Measurements from ENCODE around the gene POFUT1.

- TF ChIP-seq EZH2 (IDR thresholded peaks at IDR 0.05; ENCODE audit: insufficient read depth, low read length) (no peak), CTCF (IDR thresholded peaks at IDR 0.05; ENCODE audit: insufficient read depth, low read depth, low read length) (no peak)
These were observed 40.1 kb upstream of the POFUT1 start for GRCh38 chr20:32167552-32167951.

Data from astrocyte (in vitro differentiated cells and primary cell).